ENCODE measurements around the gene HPRT1.
A peak's percentile ranks its signal among the peaks of the same experiment; 100 is the strongest.

Gene HPRT1

DNA sequence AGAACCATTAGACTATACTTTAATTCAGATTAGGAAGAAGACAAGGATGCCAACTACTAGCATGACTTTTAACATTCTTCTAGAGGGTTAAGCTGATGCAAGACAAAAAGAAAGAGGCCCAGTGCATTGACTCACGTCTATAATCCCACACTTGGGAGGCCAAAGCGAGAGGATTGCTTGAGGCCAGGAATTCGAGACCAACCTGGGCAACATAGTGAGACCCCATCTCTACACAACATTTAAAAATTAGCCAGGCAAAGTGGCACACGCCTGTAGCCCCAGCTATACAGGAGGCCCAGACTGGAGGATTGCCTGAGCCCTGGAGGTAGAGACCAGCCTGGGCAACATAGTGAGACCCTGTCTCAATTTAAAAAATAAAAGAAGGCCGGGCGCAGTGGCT, 40.2 kb upstream of the HPRT1 start:
- H3K27me3 ChIP-seq (replicated peaks; ENCODE audit: insufficient read depth, low read length): no peaks in the 10 kb centered on the region
- no peak overlapping the region for H3K4me3 ChIP-seq (ENCODE audit: low read length)
- H2AFZ ChIP-seq (ENCODE audit: low read length): no peak overlapping the region
- H3K4me1 ChIP-seq (ENCODE audit: low read length): no peaks in the 10 kb centered on the region
- H3K36me3 ChIP-seq (replicated peaks; ENCODE audit: insufficient read depth, low read length): no peaks in the 10 kb centered on the region
- H3K4me2 ChIP-seq (ENCODE audit: low read depth, low read length): no peak overlapping the region
- H3K9me3 ChIP-seq (replicated peaks; ENCODE audit: insufficient read depth, low read length): no peaks in the 10 kb centered on the region
- no peak overlapping the region for H3K27ac ChIP-seq (ENCODE audit: low read length)
- DNase-seq: no peak
- no peak overlapping the region for H3K9ac ChIP-seq (ENCODE audit: low read length)
- no peaks in the 10 kb centered on the region for H4K20me1 ChIP-seq (ENCODE audit: insufficient read depth, low read length)
- no peaks in the 10 kb centered on the region for H3K79me2 ChIP-seq (ENCODE audit: low read length)
- no peaks in the 10 kb centered on the region for H3F3A ChIP-seq (ENCODE audit: insufficient read depth, low read length)
- H3K9me2 ChIP-seq (replicated peaks; ENCODE audit: insufficient read depth, low read length): no peaks in the 10 kb centered on the region
- no peak for TF ChIP-seq EZH2phosphoT487 (IDR thresholded peaks at IDR 0.05; ENCODE audit: low read length)
- no peak for TF ChIP-seq EZH2 (optimal IDR thresholded peaks at IDR 0.05; ENCODE audit: low read depth, low read length)
- TF ChIP-seq, protein P1, sequence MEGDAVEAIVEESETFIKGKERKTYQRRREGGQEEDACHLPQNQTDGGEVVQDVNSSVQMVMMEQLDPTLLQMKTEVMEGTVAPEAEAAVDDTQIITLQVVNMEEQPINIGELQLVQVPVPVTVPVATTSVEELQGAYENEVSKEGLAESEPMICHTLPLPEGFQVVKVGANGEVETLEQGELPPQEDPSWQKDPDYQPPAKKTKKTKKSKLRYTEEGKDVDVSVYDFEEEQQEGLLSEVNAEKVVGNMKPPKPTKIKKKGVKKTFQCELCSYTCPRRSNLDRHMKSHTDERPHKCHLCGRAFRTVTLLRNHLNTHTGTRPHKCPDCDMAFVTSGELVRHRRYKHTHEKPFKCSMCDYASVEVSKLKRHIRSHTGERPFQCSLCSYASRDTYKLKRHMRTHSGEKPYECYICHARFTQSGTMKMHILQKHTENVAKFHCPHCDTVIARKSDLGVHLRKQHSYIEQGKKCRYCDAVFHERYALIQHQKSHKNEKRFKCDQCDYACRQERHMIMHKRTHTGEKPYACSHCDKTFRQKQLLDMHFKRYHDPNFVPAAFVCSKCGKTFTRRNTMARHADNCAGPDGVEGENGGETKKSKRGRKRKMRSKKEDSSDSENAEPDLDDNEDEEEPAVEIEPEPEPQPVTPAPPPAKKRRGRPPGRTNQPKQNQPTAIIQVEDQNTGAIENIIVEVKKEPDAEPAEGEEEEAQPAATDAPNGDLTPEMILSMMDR (IDR thresholded peaks at IDR 0.05; ENCODE audit: low read length): no peak

DNA sequence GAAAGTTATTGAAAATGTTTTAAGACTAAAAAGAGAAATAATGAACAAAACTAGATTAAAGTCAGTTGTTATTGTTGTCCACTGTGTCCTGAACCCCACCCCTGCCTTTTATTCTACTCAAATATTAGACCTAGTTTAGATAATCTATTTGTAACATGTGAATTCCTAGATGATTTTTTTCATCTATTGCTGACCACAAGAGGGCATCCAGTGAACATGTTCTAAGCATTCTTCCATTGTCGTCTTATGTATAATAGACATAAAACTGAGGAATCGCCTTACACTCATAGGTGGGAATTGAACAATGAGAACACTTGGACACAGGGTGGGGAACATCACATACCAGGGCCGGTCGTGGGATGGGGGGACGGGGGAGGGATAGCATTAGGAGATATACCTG, 36.4 kb upstream of the HPRT1 start:
- no peaks in the 10 kb centered on the region for H3K9me2 ChIP-seq (replicated peaks; ENCODE audit: insufficient read depth, low read length)
- no peak overlapping the region for H3K27ac ChIP-seq (ENCODE audit: low read length)
- H2AFZ ChIP-seq (ENCODE audit: low read length): no peak overlapping the region
- H3K27me3 ChIP-seq (replicated peaks; ENCODE audit: insufficient read depth, low read length): no peaks in the 10 kb centered on the region
- no peak overlapping the region for H3K9ac ChIP-seq (ENCODE audit: low read length)
- no peaks in the 10 kb centered on the region for H3F3A ChIP-seq (ENCODE audit: insufficient read depth, low read length)
- no peak overlapping the region for H3K4me3 ChIP-seq (ENCODE audit: low read length)
- H3K36me3 ChIP-seq (replicated peaks; ENCODE audit: insufficient read depth, low read length): no peaks in the 10 kb centered on the region
- H3K4me2 ChIP-seq (ENCODE audit: low read depth, low read length): no peak overlapping the region
- TF ChIP-seq, protein P1 (IDR thresholded peaks at IDR 0.05; ENCODE audit: low read length): peak; percentile 24
- TF ChIP-seq EZH2 (optimal IDR thresholded peaks at IDR 0.05; ENCODE audit: low read depth, low read length) (no peak), EZH2phosphoT487 (IDR thresholded peaks at IDR 0.05; ENCODE audit: low read length) (no peak)
- no peaks in the 10 kb centered on the region for H4K20me1 ChIP-seq (ENCODE audit: insufficient read depth, low read length)
- H3K4me1 ChIP-seq (ENCODE audit: low read length): no peaks in the 10 kb centered on the region
- no peaks in the 10 kb centered on the region for H3K9me3 ChIP-seq (replicated peaks; ENCODE audit: insufficient read depth, low read length)
- DNase-seq: no peak
- no peaks in the 10 kb centered on the region for H3K79me2 ChIP-seq (ENCODE audit: low read length)

DNA sequence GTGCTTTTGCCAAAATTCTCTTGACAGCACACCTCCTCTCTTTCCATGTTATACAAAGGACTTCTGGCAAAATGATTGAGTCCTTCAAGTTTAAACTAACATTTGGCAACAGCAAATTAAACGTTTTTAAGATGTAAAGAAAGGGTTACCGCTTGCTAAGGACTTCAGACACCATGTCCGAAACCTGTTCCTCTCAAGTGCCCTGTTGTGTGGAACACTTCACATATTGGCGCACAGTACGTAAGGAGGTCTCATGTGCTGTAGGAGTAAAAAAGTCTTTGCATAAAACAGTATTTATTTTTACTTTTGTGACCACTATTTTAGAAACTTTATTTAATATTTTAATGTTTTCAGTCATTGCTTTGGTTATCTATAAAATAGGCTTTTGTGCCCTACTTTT, 33.7 kb upstream of the HPRT1 start:
- Histone ChIP-seq H3K79me2 (ENCODE audit: low read length) (no peaks in the 10 kb centered on the region), H2AFZ (ENCODE audit: low read length) (no peak overlapping the region), H3K27ac (ENCODE audit: low read length) (no peak overlapping the region), H3K27me3 (replicated peaks; ENCODE audit: insufficient read depth, low read length) (no peaks in the 10 kb centered on the region), H3K9me2 (replicated peaks; ENCODE audit: insufficient read depth, low read length) (no peaks in the 10 kb centered on the region), H3K4me2 (ENCODE audit: low read depth, low read length) (no peak overlapping the region), H3F3A (ENCODE audit: insufficient read depth, low read length) (no peaks in the 10 kb centered on the region), H3K4me3 (ENCODE audit: low read length) (no peak overlapping the region), H3K9me3 (replicated peaks; ENCODE audit: insufficient read depth, low read length) (no peaks in the 10 kb centered on the region), H3K36me3 (replicated peaks; ENCODE audit: insufficient read depth, low read length) (no peaks in the 10 kb centered on the region), H3K9ac (ENCODE audit: low read length) (no peak overlapping the region), H3K4me1 (ENCODE audit: low read length) (no peaks in the 10 kb centered on the region), H4K20me1 (ENCODE audit: insufficient read depth, low read length) (no peaks in the 10 kb centered on the region)
- TF ChIP-seq EZH2phosphoT487 (IDR thresholded peaks at IDR 0.05; ENCODE audit: low read length) (no peak), EZH2 (optimal IDR thresholded peaks at IDR 0.05; ENCODE audit: low read depth, low read length) (no peak)
- TF ChIP-seq, protein P1 (IDR thresholded peaks at IDR 0.05; ENCODE audit: low read length): no peak
- DNase-seq: no peak
